GM12878 (cell line): ENCODE results near the gene BMPR1B. TPM values are rescaled to one million over a fixed set of nuclear protein-coding genes. Genes with fewer than 3 reads are reported as not detected.

Experiments used
- RAD51 ChIP-seq: fragments of 450-650 bp; IDR thresholded peaks from 2 replicates; pipeline ENCODE4 v1.6.1; 2016; ENCODE audit warnings: moderate library complexity, mild to moderate bottlenecking, inconsistent platforms
- SMAD1 ChIP-seq: fragments of 450-650 bp; IDR thresholded peaks from 2 replicates; pipeline ENCODE4 v1.6.1; 2018; ENCODE audit warnings: mild to moderate bottlenecking, low read depth; ENCODE audit not compliant: partially characterized antibody
- SP1 ChIP-seq: IDR thresholded peaks from one replicate; pipeline ENCODE4 v1.6.1; 2011; ENCODE audit warnings: low read depth, low read length
- TAF1 ChIP-seq: IDR thresholded peaks from 2 replicates; pipeline ENCODE4 v1.6.1; 2011; ENCODE audit warnings: mild to moderate bottlenecking, low read depth, low read length, borderline replicate concordance
- ZZZ3 ChIP-seq: IDR thresholded peaks from 2 replicates; pipeline ENCODE4 v1.6.1; 2011; ENCODE audit warnings: low read depth; ENCODE audit not compliant: control insufficient read depth, insufficient read length
- polyA plus RNA-seq, 11 experiments: library from polyadenylated mRNA; depleted of rRNA in 4 of 11; unstranded in 6 of 11; stranded (reverse) in 5 of 11; fragments of >200 nt; fragmentation: Nextera tagmentation in 4 of 11; fragmentation: Illumina TruSeq in 1 of 11; extraction: Ambion mirVana in 4 of 11; extraction: Trizol in 1 of 11; gene quantifications; 1 replicate in 1 of 11; 2 replicates in 10 of 11; pipeline versions ENCODE4 v1.2.1 to v1.2.3, GENCODE V29; 2011 to 2016; ENCODE audit warnings: inconsistent platforms in 2 of 11, missing spikeins in 2 of 11, low read depth in 1 of 11
- total RNA-seq, 4 experiments: library from RNA; depleted of rRNA in 3 of 4; stranded (reverse); fragments of >200 nt in 3 of 4; fragmentation: Illumina TruSeq in 1 of 4; extraction: Trizol in 1 of 4; gene quantifications; 2 replicates each; pipeline versions ENCODE4 v1.2.1 to v1.2.3, GENCODE V29; 2013 to 2021
- TF ChIP-seq, protein P1 (sequence below): fragments of 450-650 bp; IDR thresholded peaks from 2 replicates; pipeline ENCODE4 v1.6.1; 2016; ENCODE audit warnings: mild to moderate bottlenecking, moderate library complexity, borderline replicate concordance
- TF ChIP-seq, protein P2 (sequence below): fragments of 450-650 bp; IDR thresholded peaks from 2 replicates; pipeline ENCODE4 v1.6.1; 2018; ENCODE audit warnings: mild to moderate bottlenecking, low read depth, moderate library complexity; ENCODE audit not compliant: partially characterized antibody
- TF ChIP-seq, protein P3 (sequence below): fragments of 150-350 bp; IDR thresholded peaks from 2 replicates; pipeline ENCODE4 v1.6.1; 2014; ENCODE audit warnings: mild to moderate bottlenecking, low read depth, low read length

The BMPR1B gene
- total and polyA plus RNA-seq, 10 of the 15 experiments (the other 5 are each of a cell fraction or from before 2014, with no cell fraction given) = not detected

DNA sequence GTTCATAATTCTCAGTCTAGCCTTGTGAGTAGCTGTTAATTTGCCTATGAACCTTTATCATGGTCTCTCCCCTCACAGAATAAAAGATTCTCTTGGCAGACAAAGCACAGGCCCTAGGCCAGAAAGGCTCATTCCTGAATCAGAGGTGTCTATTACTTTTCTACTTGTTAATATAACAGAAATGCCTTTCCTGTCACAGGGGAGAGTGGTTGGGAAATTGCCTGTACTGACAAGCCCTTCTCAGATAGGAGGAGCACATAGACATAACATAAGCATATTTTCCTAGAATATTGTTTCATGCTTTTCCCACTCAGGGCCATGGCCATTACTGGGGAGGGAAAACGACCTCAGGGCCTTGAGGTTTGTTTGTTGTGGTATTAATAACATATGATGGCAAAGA is 308.3 kb downstream of the BMPR1B start (continued):
- TF ChIP-seq, protein P1, sequence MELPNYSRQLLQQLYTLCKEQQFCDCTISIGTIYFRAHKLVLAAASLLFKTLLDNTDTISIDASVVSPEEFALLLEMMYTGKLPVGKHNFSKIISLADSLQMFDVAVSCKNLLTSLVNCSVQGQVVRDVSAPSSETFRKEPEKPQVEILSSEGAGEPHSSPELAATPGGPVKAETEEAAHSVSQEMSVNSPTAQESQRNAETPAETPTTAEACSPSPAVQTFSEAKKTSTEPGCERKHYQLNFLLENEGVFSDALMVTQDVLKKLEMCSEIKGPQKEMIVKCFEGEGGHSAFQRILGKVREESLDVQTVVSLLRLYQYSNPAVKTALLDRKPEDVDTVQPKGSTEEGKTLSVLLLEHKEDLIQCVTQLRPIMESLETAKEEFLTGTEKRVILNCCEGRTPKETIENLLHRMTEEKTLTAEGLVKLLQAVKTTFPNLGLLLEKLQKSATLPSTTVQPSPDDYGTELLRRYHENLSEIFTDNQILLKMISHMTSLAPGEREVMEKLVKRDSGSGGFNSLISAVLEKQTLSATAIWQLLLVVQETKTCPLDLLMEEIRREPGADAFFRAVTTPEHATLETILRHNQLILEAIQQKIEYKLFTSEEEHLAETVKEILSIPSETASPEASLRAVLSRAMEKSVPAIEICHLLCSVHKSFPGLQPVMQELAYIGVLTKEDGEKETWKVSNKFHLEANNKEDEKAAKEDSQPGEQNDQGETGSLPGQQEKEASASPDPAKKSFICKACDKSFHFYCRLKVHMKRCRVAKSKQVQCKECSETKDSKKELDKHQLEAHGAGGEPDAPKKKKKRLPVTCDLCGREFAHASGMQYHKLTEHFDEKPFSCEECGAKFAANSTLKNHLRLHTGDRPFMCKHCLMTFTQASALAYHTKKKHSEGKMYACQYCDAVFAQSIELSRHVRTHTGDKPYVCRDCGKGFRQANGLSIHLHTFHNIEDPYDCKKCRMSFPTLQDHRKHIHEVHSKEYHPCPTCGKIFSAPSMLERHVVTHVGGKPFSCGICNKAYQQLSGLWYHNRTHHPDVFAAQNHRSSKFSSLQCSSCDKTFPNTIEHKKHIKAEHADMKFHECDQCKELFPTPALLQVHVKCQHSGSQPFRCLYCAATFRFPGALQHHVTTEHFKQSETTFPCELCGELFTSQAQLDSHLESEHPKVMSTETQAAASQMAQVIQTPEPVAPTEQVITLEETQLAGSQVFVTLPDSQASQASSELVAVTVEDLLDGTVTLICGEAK = no peak
- TF ChIP-seq, protein P2, sequence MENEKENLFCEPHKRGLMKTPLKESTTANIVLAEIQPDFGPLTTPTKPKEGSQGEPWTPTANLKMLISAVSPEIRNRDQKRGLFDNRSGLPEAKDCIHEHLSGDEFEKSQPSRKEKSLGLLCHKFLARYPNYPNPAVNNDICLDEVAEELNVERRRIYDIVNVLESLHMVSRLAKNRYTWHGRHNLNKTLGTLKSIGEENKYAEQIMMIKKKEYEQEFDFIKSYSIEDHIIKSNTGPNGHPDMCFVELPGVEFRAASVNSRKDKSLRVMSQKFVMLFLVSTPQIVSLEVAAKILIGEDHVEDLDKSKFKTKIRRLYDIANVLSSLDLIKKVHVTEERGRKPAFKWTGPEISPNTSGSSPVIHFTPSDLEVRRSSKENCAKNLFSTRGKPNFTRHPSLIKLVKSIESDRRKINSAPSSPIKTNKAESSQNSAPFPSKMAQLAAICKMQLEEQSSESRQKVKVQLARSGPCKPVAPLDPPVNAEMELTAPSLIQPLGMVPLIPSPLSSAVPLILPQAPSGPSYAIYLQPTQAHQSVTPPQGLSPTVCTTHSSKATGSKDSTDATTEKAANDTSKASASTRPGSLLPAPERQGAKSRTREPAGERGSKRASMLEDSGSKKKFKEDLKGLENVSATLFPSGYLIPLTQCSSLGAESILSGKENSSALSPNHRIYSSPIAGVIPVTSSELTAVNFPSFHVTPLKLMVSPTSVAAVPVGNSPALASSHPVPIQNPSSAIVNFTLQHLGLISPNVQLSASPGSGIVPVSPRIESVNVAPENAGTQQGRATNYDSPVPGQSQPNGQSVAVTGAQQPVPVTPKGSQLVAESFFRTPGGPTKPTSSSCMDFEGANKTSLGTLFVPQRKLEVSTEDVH = no peak
- TF ChIP-seq, protein P3, sequence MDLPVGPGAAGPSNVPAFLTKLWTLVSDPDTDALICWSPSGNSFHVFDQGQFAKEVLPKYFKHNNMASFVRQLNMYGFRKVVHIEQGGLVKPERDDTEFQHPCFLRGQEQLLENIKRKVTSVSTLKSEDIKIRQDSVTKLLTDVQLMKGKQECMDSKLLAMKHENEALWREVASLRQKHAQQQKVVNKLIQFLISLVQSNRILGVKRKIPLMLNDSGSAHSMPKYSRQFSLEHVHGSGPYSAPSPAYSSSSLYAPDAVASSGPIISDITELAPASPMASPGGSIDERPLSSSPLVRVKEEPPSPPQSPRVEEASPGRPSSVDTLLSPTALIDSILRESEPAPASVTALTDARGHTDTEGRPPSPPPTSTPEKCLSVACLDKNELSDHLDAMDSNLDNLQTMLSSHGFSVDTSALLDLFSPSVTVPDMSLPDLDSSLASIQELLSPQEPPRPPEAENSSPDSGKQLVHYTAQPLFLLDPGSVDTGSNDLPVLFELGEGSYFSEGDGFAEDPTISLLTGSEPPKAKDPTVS = no peak
- TF ChIP-seq SMAD1 (no peak), ZZZ3 (no peak), SP1 (no peak), RAD51 (no peak), TAF1 (no peak)
